GM23338 (cell line): ENCODE data around the gene CCDC9B. TPM values are rescaled to one million over a fixed set of nuclear protein-coding genes. Genes with fewer than 3 reads are reported as not detected.

Experiments used
- ATAC-seq: fragments of 200-7000 bp; cut with Tn5 transposase; 3 replicates; pipeline ENCODE4 v1.9.1; 2020
- DNase-seq: peaks from one replicate; pipeline ENCODE4 v3.0.0-alpha.2; 2015; ENCODE audit warnings: low spot score
- H2AFZ ChIP-seq: fragments of 200-600 bp; sonication (generic); 2 replicates; pipeline ENCODE4 v1.8.0; 2016; ENCODE audit warnings: antibody characterized with exemption, mild to moderate bottlenecking, moderate library complexity
- H3F3A ChIP-seq: fragments of 200-600 bp; sonication (generic); replicated peaks from 2 replicates; pipeline ENCODE4 v1.8.0; 2017; ENCODE audit warnings: antibody characterized with exemption, mixed run types, low read depth
- H3K27ac ChIP-seq: fragments of 200-600 bp; sonication (generic); 2 replicates; pipeline ENCODE4 v1.6.1; 2016; ENCODE audit warnings: low read depth
- H3K27me3 ChIP-seq: fragments of 200-600 bp; sonication (generic); 2 replicates; pipeline ENCODE4 v1.8.0; 2016; ENCODE audit warnings: mild to moderate bottlenecking, mixed run types, moderate library complexity; ENCODE audit not compliant: insufficient read depth
- H3K36me3 ChIP-seq: fragments of 200-600 bp; sonication (generic); 2 replicates; pipeline ENCODE4 v1.8.0; 2016; ENCODE audit warnings: mild to moderate bottlenecking; ENCODE audit not compliant: insufficient read depth
- H3K4me1 ChIP-seq: fragments of 200-600 bp; sonication (generic); 2 replicates; pipeline ENCODE4 v1.8.0; 2016; ENCODE audit warnings: mild to moderate bottlenecking, moderate library complexity; ENCODE audit not compliant: insufficient read depth
- H3K4me2 ChIP-seq: fragments of 200-600 bp; sonication (generic); 2 replicates; pipeline ENCODE4 v1.7.1; 2017; ENCODE audit warnings: mixed run types
- H3K4me3 ChIP-seq: fragments of 200-600 bp; sonication (generic); 2 replicates; pipeline ENCODE4 v1.6.1; 2016; ENCODE audit warnings: mixed run types
- H3K79me2 ChIP-seq: fragments of 200-600 bp; sonication (generic); replicated peaks from 2 replicates; pipeline ENCODE4 v1.8.0; 2017; ENCODE audit warnings: mild to moderate bottlenecking; ENCODE audit not compliant: insufficient read depth
- H3K9me2 ChIP-seq: fragments of 200-600 bp; sonication (generic); 2 replicates; pipeline ENCODE4 v1.8.0; 2017; ENCODE audit not compliant: insufficient read depth
- H4K20me1 ChIP-seq: fragments of 200-600 bp; sonication (generic); replicated peaks from 2 replicates; pipeline ENCODE4 v1.8.0; 2017; ENCODE audit warnings: mild to moderate bottlenecking; ENCODE audit not compliant: insufficient read depth
- H3K27ac Mint-ChIP-seq: 2 replicates; pipeline ENCODE4 v1.8.0; 2020; ENCODE audit warnings: inconsistent platforms, mild to moderate bottlenecking, moderate library complexity, mixed read lengths
- H3K27me3 Mint-ChIP-seq: 3 replicates; pipeline ENCODE4 v1.8.0; 2022; ENCODE audit warnings: low read depth, mild to moderate bottlenecking, moderate library complexity, mixed read lengths, inconsistent platforms; ENCODE audit not compliant: insufficient read depth, poor library complexity
- H3K36me3 Mint-ChIP-seq: 3 replicates; pipeline ENCODE4 v1.8.0; 2021; ENCODE audit warnings: low read depth, mild to moderate bottlenecking, inconsistent platforms, moderate library complexity, mixed read lengths
- H3K4me1 Mint-ChIP-seq: 3 replicates; pipeline ENCODE4 v1.8.0; 2020; ENCODE audit warnings: mild to moderate bottlenecking, inconsistent platforms, mixed read lengths
- H3K4me3 Mint-ChIP-seq: 3 replicates; pipeline ENCODE4 v1.8.0; 2021; ENCODE audit warnings: moderate library complexity, mild to moderate bottlenecking, inconsistent platforms, mixed read lengths
- H3K9me3 Mint-ChIP-seq: 3 replicates; pipeline ENCODE4 v1.8.0; 2020; ENCODE audit warnings: moderate library complexity, mild to moderate bottlenecking, inconsistent platforms, mixed read lengths
- CREB1 ChIP-seq: fragments of 250-450 bp; sonication (Bioruptor Pico); IDR thresholded peaks from 2 replicates; pipeline ENCODE4 v1.5.0; 2020; ENCODE audit warnings: low read depth, mild to moderate bottlenecking, moderate library complexity
- EZH2 ChIP-seq: fragments of 200-600 bp; sonication (generic); IDR thresholded peaks from one replicate; pipeline ENCODE4 v1.8.0; 2017; ENCODE audit warnings: antibody characterized with exemption, mild to moderate bottlenecking, low read depth; ENCODE audit not compliant: unreplicated experiment
- EZH2phosphoT487 ChIP-seq: fragments of 200-600 bp; sonication (generic); IDR thresholded peaks from one replicate; pipeline ENCODE4 v1.8.1; 2018; ENCODE audit warnings: antibody characterized with exemption; ENCODE audit not compliant: unreplicated experiment
- JUNB ChIP-seq: IDR thresholded peaks from one replicate; pipeline ENCODE4 v1.6.1; 2016; ENCODE audit warnings: antibody characterized with exemption; ENCODE audit not compliant: unreplicated experiment
- NANOG ChIP-seq: IDR thresholded peaks from 2 replicates; pipeline ENCODE4 v1.6.1; 2016; ENCODE audit warnings: antibody characterized with exemption, borderline replicate concordance
- POLR2AphosphoS5 ChIP-seq: IDR thresholded peaks from 2 replicates; pipeline ENCODE4 v1.6.1; 2016; ENCODE audit warnings: antibody characterized with exemption, low read depth
- STAT1 ChIP-seq: IDR thresholded peaks from one replicate; pipeline ENCODE4 v1.6.1; 2016; ENCODE audit warnings: antibody characterized with exemption; ENCODE audit not compliant: unreplicated experiment
- ZNF114 ChIP-seq: fragments of 250-450 bp; sonication (Bioruptor Pico); IDR thresholded peaks from 2 replicates; pipeline ENCODE4 v1.5.0; 2020; ENCODE audit warnings: mild to moderate bottlenecking, moderate library complexity
- ZNF331 ChIP-seq: fragments of 250-450 bp; sonication (Bioruptor Pico); IDR thresholded peaks from 2 replicates; pipeline ENCODE4 v1.5.0; 2020; ENCODE audit warnings: low read depth, mild to moderate bottlenecking, moderate library complexity
- polyA plus RNA-seq: library from polyadenylated mRNA; unstranded; fragments of >200 nt; fragmentation: Nextera tagmentation; extraction: Ambion mirVana; gene quantifications from 2 replicates; pipeline ENCODE4 v1.2.1, GENCODE V29; 2016
- total RNA-seq: library from RNA; depleted of rRNA; stranded (reverse); fragments of >200 nt; shearing (Covaris generic); gene quantifications from 2 replicates; pipeline ENCODE4 v1.2.3, GENCODE V29; 2014
- TF ChIP-seq, protein P1 (sequence below): IDR thresholded peaks from one replicate; pipeline ENCODE4 v1.6.1; 2018; ENCODE audit warnings: antibody characterized with exemption; ENCODE audit not compliant: unreplicated experiment
- TF ChIP-seq, protein P2 (sequence below): fragments of 250-450 bp; sonication (Bioruptor Pico); IDR thresholded peaks from 2 replicates; pipeline ENCODE4 v1.5.0; 2020; ENCODE audit warnings: mild to moderate bottlenecking, moderate library complexity
- TF ChIP-seq, protein P3 (sequence below): IDR thresholded peaks from 2 replicates; pipeline ENCODE4 v1.6.1; 2016; ENCODE audit warnings: antibody characterized with exemption
- TF ChIP-seq, protein P4 (sequence below), 2 experiments: fragments of 200-600 bp in 1 of 2; sonication (generic) in 1 of 2; conservative IDR thresholded peaks; 2 replicates each; pipeline versions ENCODE4 v1.5.1 to v1.6.1; 2016 to 2017; ENCODE audit warnings: antibody characterized with exemption in 2 of 2, low read depth in 2 of 2, mild to moderate bottlenecking in 2 of 2, moderate library complexity in 1 of 2

Gene CCDC9B
- total and polyA plus RNA-seq, 2 experiments from 2014 or later = 0.18 to 0.97 TPM

- H3K27me3 ChIP-seq = no peaks in the 10 kb centered on the region
- Mint-ChIP-seq H3K4me3 (no peak overlapping the region), H3K9me3 (no peaks in the 10 kb centered on the region), H3K27ac (0 out of 2 replicates have a peak overlapping the region, but pooled peaks have one; percentile 27), H3K4me1 (peaks cover 21% of the 10 kb centered on the region), H3K36me3 (no peaks in the 10 kb centered on the region), H3K27me3 (peaks cover 12% of the 10 kb centered on the region)
- no peak for ATAC-seq
- H3K4me2 ChIP-seq = no peak overlapping the region
- DNase-seq = no peak
- H4K20me1 ChIP-seq = no peaks in the 10 kb centered on the region
- H3K4me3 ChIP-seq = no peak overlapping the region
- H3K9me2 ChIP-seq = no peaks in the 10 kb centered on the region
- no peak overlapping the region for H2AFZ ChIP-seq
- H3K4me1 ChIP-seq = no peaks in the 10 kb centered on the region
- no peaks in the 10 kb centered on the region for H3F3A ChIP-seq
- H3K27ac ChIP-seq = no peak overlapping the region
- no peaks in the 10 kb centered on the region for H3K36me3 ChIP-seq
- TF ChIP-seq, protein P1, sequence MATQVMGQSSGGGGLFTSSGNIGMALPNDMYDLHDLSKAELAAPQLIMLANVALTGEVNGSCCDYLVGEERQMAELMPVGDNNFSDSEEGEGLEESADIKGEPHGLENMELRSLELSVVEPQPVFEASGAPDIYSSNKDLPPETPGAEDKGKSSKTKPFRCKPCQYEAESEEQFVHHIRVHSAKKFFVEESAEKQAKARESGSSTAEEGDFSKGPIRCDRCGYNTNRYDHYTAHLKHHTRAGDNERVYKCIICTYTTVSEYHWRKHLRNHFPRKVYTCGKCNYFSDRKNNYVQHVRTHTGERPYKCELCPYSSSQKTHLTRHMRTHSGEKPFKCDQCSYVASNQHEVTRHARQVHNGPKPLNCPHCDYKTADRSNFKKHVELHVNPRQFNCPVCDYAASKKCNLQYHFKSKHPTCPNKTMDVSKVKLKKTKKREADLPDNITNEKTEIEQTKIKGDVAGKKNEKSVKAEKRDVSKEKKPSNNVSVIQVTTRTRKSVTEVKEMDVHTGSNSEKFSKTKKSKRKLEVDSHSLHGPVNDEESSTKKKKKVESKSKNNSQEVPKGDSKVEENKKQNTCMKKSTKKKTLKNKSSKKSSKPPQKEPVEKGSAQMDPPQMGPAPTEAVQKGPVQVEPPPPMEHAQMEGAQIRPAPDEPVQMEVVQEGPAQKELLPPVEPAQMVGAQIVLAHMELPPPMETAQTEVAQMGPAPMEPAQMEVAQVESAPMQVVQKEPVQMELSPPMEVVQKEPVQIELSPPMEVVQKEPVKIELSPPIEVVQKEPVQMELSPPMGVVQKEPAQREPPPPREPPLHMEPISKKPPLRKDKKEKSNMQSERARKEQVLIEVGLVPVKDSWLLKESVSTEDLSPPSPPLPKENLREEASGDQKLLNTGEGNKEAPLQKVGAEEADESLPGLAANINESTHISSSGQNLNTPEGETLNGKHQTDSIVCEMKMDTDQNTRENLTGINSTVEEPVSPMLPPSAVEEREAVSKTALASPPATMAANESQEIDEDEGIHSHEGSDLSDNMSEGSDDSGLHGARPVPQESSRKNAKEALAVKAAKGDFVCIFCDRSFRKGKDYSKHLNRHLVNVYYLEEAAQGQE = no peak
- TF ChIP-seq, protein P2, sequence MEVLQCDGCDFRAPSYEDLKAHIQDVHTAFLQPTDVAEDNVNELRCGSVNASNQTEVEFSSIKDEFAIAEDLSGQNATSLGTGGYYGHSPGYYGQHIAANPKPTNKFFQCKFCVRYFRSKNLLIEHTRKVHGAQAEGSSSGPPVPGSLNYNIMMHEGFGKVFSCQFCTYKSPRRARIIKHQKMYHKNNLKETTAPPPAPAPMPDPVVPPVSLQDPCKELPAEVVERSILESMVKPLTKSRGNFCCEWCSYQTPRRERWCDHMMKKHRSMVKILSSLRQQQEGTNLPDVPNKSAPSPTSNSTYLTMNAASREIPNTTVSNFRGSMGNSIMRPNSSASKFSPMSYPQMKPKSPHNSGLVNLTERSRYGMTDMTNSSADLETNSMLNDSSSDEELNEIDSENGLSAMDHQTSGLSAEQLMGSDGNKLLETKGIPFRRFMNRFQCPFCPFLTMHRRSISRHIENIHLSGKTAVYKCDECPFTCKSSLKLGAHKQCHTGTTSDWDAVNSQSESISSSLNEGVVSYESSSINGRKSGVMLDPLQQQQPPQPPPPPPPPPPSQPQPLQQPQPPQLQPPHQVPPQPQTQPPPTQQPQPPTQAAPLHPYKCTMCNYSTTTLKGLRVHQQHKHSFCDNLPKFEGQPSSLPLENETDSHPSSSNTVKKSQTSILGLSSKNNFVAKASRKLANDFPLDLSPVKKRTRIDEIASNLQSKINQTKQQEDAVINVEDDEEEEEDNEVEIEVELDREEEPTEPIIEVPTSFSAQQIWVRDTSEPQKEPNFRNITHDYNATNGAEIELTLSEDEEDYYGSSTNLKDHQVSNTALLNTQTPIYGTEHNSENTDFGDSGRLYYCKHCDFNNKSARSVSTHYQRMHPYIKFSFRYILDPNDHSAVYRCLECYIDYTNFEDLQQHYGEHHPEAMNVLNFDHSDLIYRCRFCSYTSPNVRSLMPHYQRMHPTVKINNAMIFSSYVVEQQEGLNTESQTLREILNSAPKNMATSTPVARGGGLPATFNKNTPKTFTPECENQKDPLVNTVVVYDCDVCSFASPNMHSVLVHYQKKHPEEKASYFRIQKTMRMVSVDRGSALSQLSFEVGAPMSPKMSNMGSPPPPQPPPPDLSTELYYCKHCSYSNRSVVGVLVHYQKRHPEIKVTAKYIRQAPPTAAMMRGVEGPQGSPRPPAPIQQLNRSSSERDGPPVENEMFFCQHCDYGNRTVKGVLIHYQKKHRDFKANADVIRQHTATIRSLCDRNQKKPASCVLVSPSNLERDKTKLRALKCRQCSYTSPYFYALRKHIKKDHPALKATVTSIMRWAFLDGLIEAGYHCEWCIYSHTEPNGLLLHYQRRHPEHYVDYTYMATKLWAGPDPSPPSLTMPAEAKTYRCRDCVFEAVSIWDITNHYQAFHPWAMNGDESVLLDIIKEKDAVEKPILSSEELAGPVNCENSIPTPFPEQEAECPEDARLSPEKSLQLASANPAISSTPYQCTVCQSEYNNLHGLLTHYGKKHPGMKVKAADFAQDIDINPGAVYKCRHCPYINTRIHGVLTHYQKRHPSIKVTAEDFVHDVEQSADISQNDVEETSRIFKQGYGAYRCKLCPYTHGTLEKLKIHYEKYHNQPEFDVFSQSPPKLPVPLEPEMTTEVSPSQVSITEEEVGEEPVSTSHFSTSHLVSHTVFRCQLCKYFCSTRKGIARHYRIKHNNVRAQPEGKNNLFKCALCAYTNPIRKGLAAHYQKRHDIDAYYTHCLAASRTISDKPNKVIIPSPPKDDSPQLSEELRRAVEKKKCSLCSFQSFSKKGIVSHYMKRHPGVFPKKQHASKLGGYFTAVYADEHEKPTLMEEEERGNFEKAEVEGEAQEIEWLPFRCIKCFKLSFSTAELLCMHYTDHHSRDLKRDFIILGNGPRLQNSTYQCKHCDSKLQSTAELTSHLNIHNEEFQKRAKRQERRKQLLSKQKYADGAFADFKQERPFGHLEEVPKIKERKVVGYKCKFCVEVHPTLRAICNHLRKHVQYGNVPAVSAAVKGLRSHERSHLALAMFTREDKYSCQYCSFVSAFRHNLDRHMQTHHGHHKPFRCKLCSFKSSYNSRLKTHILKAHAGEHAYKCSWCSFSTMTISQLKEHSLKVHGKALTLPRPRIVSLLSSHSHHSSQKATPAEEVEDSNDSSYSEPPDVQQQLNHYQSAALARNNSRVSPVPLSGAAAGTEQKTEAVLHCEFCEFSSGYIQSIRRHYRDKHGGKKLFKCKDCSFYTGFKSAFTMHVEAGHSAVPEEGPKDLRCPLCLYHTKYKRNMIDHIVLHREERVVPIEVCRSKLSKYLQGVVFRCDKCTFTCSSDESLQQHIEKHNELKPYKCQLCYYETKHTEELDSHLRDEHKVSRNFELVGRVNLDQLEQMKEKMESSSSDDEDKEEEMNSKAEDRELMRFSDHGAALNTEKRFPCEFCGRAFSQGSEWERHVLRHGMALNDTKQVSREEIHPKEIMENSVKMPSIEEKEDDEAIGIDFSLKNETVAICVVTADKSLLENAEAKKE (CRISPR knock-in tag) = no peak
- no peak for TF ChIP-seq STAT1
- no peak for TF ChIP-seq ZNF114 (CRISPR knock-in tag)
- TF ChIP-seq, protein P3, sequence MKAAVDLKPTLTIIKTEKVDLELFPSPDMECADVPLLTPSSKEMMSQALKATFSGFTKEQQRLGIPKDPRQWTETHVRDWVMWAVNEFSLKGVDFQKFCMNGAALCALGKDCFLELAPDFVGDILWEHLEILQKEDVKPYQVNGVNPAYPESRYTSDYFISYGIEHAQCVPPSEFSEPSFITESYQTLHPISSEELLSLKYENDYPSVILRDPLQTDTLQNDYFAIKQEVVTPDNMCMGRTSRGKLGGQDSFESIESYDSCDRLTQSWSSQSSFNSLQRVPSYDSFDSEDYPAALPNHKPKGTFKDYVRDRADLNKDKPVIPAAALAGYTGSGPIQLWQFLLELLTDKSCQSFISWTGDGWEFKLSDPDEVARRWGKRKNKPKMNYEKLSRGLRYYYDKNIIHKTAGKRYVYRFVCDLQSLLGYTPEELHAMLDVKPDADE = no peak
- TF ChIP-seq EZH2 = no peak
- no peak for TF ChIP-seq POLR2AphosphoS5
- TF ChIP-seq JUNB = no peak
- TF ChIP-seq ZNF331 (CRISPR knock-in tag) = no peak
- no peak for TF ChIP-seq EZH2phosphoT487
- TF ChIP-seq CREB1 (CRISPR knock-in tag) = no peak
- TF ChIP-seq NANOG = no peak
- TF ChIP-seq, protein P4, sequence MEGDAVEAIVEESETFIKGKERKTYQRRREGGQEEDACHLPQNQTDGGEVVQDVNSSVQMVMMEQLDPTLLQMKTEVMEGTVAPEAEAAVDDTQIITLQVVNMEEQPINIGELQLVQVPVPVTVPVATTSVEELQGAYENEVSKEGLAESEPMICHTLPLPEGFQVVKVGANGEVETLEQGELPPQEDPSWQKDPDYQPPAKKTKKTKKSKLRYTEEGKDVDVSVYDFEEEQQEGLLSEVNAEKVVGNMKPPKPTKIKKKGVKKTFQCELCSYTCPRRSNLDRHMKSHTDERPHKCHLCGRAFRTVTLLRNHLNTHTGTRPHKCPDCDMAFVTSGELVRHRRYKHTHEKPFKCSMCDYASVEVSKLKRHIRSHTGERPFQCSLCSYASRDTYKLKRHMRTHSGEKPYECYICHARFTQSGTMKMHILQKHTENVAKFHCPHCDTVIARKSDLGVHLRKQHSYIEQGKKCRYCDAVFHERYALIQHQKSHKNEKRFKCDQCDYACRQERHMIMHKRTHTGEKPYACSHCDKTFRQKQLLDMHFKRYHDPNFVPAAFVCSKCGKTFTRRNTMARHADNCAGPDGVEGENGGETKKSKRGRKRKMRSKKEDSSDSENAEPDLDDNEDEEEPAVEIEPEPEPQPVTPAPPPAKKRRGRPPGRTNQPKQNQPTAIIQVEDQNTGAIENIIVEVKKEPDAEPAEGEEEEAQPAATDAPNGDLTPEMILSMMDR (conservative IDR thresholded peaks at IDR 0.05; ENCODE audit: low read depth in 2 of 2) = no peak
- no peaks in the 10 kb centered on the region for H3K79me2 ChIP-seq
Measured at GRCh38 chr15:40346579-40347558, 6.1 kb upstream of the CCDC9B start.
